ENCODE measurements around the gene CLIP3. TPM values are rescaled to one million over a fixed set of nuclear protein-coding genes. Genes with fewer than 3 reads are reported as not detected.

CLIP3 gene
- total and polyA plus RNA-seq, 8 donors, result 1.2 to 9.1 (median 3.1) TPM

DNA sequence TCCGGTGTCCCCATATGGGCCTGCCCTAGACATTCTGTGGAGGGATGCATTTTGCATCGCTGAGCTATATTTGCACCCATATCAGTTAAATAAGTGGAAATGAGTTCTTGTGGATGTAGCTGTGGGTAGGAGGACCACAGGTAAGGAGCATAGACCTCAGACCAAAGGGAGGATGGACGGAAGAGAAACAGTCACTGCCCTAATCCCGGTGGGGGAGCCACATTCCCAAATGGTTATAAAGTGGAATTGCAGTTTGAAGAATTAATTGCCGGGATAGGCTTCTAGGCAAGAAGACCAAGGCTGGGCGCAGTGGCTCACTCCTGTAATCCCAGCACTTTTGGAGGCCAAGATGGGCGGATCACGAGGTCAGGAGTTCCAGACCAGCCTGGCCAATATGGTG lies 35.9 kb downstream of the CLIP3 start:
- no peak overlapping the region for H3K27ac ChIP-seq
- H3K4me1 ChIP-seq, result peaks cover 0 to 11% (median 4%) of the 10 kb centered on the region in 3 donors
- FAIRE-seq, result no peak
- H3K27me3 ChIP-seq, result no peaks in the 10 kb centered on the region
- TF ChIP-seq, protein P1, sequence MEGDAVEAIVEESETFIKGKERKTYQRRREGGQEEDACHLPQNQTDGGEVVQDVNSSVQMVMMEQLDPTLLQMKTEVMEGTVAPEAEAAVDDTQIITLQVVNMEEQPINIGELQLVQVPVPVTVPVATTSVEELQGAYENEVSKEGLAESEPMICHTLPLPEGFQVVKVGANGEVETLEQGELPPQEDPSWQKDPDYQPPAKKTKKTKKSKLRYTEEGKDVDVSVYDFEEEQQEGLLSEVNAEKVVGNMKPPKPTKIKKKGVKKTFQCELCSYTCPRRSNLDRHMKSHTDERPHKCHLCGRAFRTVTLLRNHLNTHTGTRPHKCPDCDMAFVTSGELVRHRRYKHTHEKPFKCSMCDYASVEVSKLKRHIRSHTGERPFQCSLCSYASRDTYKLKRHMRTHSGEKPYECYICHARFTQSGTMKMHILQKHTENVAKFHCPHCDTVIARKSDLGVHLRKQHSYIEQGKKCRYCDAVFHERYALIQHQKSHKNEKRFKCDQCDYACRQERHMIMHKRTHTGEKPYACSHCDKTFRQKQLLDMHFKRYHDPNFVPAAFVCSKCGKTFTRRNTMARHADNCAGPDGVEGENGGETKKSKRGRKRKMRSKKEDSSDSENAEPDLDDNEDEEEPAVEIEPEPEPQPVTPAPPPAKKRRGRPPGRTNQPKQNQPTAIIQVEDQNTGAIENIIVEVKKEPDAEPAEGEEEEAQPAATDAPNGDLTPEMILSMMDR (IDR thresholded peaks at IDR 0.05), result no peak
- H3K9me3 ChIP-seq, result no peaks in the 10 kb centered on the region
- DNase-seq, result no peak
- H3K4me3 ChIP-seq, result peak overlapping the region in 3 of 4 donors; percentile 71 to 99 (median 71)
- no peaks in the 10 kb centered on the region for H3K36me3 ChIP-seq
- intact Hi-C loops (cut with DNase I), result no loop called here
- ATAC-seq, result no peak
- WGBS, 2 donors, result 72 to 89% methylated on average over 8 of the region's 8 CpGs

GRCh38 chr19:35995048-35995993 lies 37.4 kb downstream of the CLIP3 start, which contains the start of gene SDHAF1:
SDHAF1 (plus strand) TSS chr19:35995188; CDS start chr19:35995275, 87 bp downstream.
- intact Hi-C loops (cut with DNase I), result no loop called here
- peak; percentile 97 to 99 (median 97) for DNase-seq

DNA sequence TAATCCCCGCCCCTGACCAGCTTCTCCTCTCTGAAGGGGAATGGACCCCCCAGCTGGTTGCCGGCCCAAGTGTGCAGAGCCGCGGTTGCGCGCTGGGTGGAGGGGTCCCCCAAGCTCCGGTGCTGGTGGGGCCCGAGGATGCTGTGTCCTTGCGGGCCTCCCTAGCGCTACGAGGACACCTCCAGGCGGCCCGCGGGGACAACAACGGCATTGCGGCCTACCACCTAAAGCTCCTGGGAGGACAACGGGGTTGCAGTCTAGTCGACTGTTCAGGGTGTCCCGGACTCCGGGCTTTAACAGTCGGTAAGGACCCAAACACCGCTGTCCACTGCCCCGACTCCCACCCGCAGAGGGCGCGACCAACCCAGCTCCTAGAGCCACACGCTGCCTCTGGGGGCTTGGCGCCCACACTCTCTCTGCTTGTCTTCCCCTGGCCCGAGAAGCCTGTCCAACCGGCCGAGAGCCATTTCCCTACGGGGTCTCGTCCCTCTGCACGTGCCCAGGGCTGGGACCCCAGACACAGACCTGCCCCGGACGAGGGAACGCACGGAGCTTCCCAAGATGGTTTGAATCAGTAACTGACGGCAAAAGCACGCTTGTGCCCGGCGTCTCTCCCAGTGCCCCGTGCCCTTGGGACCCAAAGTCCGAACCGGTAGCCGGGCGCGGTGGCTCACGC lies 38.6 kb downstream of the CLIP3 start:
- ATAC-seq (peak in 1 of 4 donors; percentile 2), DNase-seq (peak in 3 of 6 donors; percentile 38 to 78 (median 49)), FAIRE-seq (no peak)
- H3K27me3 ChIP-seq, result no peaks in the 10 kb centered on the region
- peaks cover 0 to 11% (median 2%) of the 10 kb centered on the region in 3 donors for H3K4me1 ChIP-seq
- TF ChIP-seq, protein P1 (IDR thresholded peaks at IDR 0.05), result no peak
- H3K9me3 ChIP-seq, result no peaks in the 10 kb centered on the region
- 38 to 43% methylated on average over 49 of the region's 49 CpGs for WGBS, 2 donors
- H3K27ac ChIP-seq, result no peak overlapping the region
- peak overlapping the region; percentile 71 to 99 (median 80) for H3K4me3 ChIP-seq
- intact Hi-C loops (cut with DNase I), result no loop called here
- H3K36me3 ChIP-seq, result no peaks in the 10 kb centered on the region

More at GRCh38 chr19:35995048-35995993, 37.4 kb downstream of the CLIP3 start, which contains the start of gene SDHAF1:
- TF ChIP-seq, protein P1 (IDR thresholded peaks at IDR 0.05), result no peak
- Histone ChIP-seq H3K27ac (peak within 1 kb of the TSS; percentile 68 to 88 (median 77)), H3K9me3 (no peaks in the 10 kb centered on the region), H3K36me3 (no peaks in the 10 kb centered on the region), H3K4me3 (peak within 1 kb of the TSS; percentile 71 to 99 (median 80)), H3K4me1 (peaks cover 0 to 11% (median 4%) of the 10 kb centered on the region in 3 donors), H3K27me3 (no peaks in the 10 kb centered on the region)
- ATAC-seq (peak; percentile 95 to 98 (median 96)), FAIRE-seq (no peak)
- WGBS, 2 donors, result 0 to 1% methylated on average over 82 to 97 of the region's 97 CpGs

DNA sequence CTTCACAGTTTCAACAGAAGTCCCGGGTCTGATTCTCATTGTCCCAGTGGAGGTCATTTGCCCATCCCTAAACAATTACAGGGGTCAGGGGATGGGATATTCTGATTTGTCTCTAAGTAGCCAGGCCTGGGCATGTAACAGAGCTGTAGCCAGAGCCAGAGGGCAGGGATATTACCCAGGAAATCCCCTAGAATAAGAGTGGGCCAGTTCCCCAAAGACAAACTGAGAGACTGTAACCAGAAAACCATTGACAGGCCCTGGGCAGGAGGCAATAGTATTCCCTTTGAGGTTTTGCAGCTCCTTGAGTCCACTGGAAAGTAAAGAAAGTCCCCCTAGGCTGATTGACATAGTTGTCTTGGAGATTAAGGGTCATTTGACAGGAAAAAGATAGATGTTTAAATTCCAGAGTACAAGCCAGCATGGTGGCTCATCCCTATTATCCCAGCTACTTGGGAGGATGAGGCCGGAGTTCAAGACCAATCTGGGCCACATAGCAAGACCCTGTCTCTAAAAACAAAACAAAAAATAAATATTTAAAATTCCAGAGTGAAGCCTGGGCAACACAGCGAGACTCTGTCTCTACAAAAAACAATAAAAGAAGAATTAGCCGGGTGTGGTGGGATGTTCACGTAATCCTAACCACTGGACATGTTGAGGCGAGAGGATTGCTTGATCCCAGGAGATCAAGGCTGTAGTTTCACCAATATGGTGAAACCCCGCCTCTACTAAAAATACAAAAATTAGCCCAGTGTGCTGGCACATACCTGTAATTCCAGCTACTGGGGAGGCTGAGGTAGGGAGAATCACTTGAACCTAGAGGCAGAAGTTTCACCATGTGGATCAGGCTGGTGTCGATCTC lies 39.5 kb downstream of the CLIP3 start:
- TF ChIP-seq, protein P1 (IDR thresholded peaks at IDR 0.05), result no peak
- WGBS, 2 donors, result 89 to 93% methylated on average over 8 of the region's 8 CpGs
- intact Hi-C loops (cut with DNase I), result no loop called here

More for the DNA sequence above, 39.5 kb downstream of the CLIP3 start:
- Histone ChIP-seq H3K27ac (no peak overlapping the region), H3K4me1 (peaks cover 0 to 11% (median 0%) of the 10 kb centered on the region in 3 donors), H3K4me3 (no peak overlapping the region), H3K9me3 (no peaks in the 10 kb centered on the region), H3K36me3 (no peaks in the 10 kb centered on the region), H3K27me3 (no peaks in the 10 kb centered on the region)
- ATAC-seq, result no peak
- DNase-seq, result no peak
- FAIRE-seq, result no peak
